ENCODE data around the gene DLG1. TPM values are rescaled to one million over a fixed set of nuclear protein-coding genes. Genes with fewer than 3 reads are reported as not detected.

DLG1 gene
- total and polyA plus RNA-seq, 2 of the 4 experiments (the other 2 are of a cell fraction), result 21.2 to 57.7 TPM

DNA sequence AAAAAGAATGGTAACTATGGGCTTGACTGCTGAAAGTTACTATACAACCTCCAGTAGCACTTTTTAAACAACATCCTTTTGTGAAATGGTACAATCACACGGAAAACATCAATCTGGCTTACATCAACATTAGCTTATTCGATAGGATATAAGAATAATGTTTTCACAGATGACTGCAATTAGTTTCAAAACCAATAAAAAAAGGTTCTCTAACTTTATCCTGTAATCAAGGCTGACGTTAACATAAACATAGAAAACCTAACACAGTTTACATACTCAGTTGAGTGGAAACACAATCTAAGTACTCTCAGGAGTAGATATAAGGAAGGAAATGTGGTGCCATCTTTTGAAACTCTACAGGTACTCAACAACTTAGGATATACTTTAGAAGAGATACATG is 102.2 kb downstream of the DLG1 start:
- intact Hi-C loops (cut with micrococcal nuclease), result no loop called here
- Histone ChIP-seq H2BK15ac (ENCODE audit: low read depth, low read length) (no peak overlapping the region), H4K20me1 (ENCODE audit: insufficient read depth, low read length) (peaks cover 18% of the 10 kb centered on the region; the same call in 1 of the 2 replicates), H2AFZ (replicated peaks; ENCODE audit: low read length, poor library complexity) (no peak overlapping the region), H3K27ac (ENCODE audit: insufficient read depth, low read length) (no peak overlapping the region), H3K9me3 (ENCODE audit: control insufficient read depth, insufficient read depth, low read length) (no peaks in the 10 kb centered on the region), H2BK120ac (ENCODE audit: low read depth, low read length) (no peak overlapping the region), H3K4me1 (ENCODE audit: control insufficient read depth, insufficient read depth, low read length) (no peaks in the 10 kb centered on the region), H3K18ac (ENCODE audit: low read depth, low read length) (no peak overlapping the region), H2BK20ac (ENCODE audit: low read depth, low read length) (no peak overlapping the region), H3K4me2 (ENCODE audit: low read depth, low read length) (no peak overlapping the region), H4K91ac (ENCODE audit: insufficient read depth, low read depth, low read length) (no peak overlapping the region), H3K36me3 (ENCODE audit: control insufficient read depth, insufficient read depth, low read length) (no peaks in the 10 kb centered on the region), H4K8ac (ENCODE audit: low read depth in 2 of 2, low read length in 2 of 2) (no peak overlapping the region), H3K79me1 (ENCODE audit: low read depth in 1 of 2, low read length in 2 of 2) (peaks cover 13 to 52% of the 10 kb centered on the region in 2 experiments), H3K14ac (replicated peaks; ENCODE audit: low read depth, low read length) (no peak overlapping the region), H3K27me3 (ENCODE audit: control insufficient read depth, insufficient read depth, low read length) (no peaks in the 10 kb centered on the region), H2AK9ac (replicated peaks; ENCODE audit: low read depth, low read length, poor library complexity) (no peak overlapping the region), H3K23ac (ENCODE audit: low read depth, low read length) (no peak overlapping the region), H3K56ac (ENCODE audit: extremely low read depth, insufficient read depth, low read length) (no peak overlapping the region), H4K5ac (ENCODE audit: low read depth, low read length) (no peak overlapping the region), H3K9me1 (ENCODE audit: insufficient read depth, low read length) (no peaks in the 10 kb centered on the region), H2BK5ac (ENCODE audit: low read depth, low read length, poor library complexity, severe bottlenecking) (no peak overlapping the region), H3K4ac (ENCODE audit: low read depth, low read length) (no peak overlapping the region), H3K9ac (ENCODE audit: low read depth, low read length) (no peak overlapping the region), H2AK5ac (ENCODE audit: low read depth, low read length) (no peak overlapping the region), H3K4me3 (ENCODE audit: insufficient read depth, low read depth, low read length) (no peak overlapping the region)
- CTCF ChIA-PET, result interaction anchor here (0.5 to 0.7 kb wide), 2 partner anchors 36 to 148 kb away, joined by 3 to 7 read pairs; no protein-coding TSS in a partner anchor
- no peak for TF ChIP-seq MAFK (IDR thresholded peaks at IDR 0.05; ENCODE audit: low read depth, low read length)
- TF ChIP-seq CEBPB (IDR thresholded peaks at IDR 0.05; ENCODE audit: low read depth, low read length), result no peak
- TF ChIP-seq RAD21 (IDR thresholded peaks at IDR 0.05; ENCODE audit: low read length), result no peak
- no peak for TF ChIP-seq CHD1 (IDR thresholded peaks at IDR 0.05; ENCODE audit: low read depth, low read length)
- no peak for TF ChIP-seq MAZ (IDR thresholded peaks at IDR 0.05; ENCODE audit: borderline replicate concordance, low read depth, low read length)
- TF ChIP-seq, protein P1, sequence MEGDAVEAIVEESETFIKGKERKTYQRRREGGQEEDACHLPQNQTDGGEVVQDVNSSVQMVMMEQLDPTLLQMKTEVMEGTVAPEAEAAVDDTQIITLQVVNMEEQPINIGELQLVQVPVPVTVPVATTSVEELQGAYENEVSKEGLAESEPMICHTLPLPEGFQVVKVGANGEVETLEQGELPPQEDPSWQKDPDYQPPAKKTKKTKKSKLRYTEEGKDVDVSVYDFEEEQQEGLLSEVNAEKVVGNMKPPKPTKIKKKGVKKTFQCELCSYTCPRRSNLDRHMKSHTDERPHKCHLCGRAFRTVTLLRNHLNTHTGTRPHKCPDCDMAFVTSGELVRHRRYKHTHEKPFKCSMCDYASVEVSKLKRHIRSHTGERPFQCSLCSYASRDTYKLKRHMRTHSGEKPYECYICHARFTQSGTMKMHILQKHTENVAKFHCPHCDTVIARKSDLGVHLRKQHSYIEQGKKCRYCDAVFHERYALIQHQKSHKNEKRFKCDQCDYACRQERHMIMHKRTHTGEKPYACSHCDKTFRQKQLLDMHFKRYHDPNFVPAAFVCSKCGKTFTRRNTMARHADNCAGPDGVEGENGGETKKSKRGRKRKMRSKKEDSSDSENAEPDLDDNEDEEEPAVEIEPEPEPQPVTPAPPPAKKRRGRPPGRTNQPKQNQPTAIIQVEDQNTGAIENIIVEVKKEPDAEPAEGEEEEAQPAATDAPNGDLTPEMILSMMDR (conservative IDR thresholded peaks at IDR 0.05; ENCODE audit: low read depth, low read length), result no peak
- TF ChIP-seq, protein P2, sequence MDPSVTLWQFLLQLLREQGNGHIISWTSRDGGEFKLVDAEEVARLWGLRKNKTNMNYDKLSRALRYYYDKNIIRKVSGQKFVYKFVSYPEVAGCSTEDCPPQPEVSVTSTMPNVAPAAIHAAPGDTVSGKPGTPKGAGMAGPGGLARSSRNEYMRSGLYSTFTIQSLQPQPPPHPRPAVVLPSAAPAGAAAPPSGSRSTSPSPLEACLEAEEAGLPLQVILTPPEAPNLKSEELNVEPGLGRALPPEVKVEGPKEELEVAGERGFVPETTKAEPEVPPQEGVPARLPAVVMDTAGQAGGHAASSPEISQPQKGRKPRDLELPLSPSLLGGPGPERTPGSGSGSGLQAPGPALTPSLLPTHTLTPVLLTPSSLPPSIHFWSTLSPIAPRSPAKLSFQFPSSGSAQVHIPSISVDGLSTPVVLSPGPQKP (IDR thresholded peaks at IDR 0.05; ENCODE audit: borderline replicate concordance, low read depth, low read length), result no peak
- no peak for TF ChIP-seq RFX5 (IDR thresholded peaks at IDR 0.05; ENCODE audit: low read depth, low read length)
- TF ChIP-seq FOS (IDR thresholded peaks at IDR 0.05; ENCODE audit: low read depth, low read length), result no peak
- TF ChIP-seq SMC3 (IDR thresholded peaks at IDR 0.05; ENCODE audit: low read depth, low read length), result no peak
- no peak for TF ChIP-seq BHLHE40 (IDR thresholded peaks at IDR 0.05; ENCODE audit: low read depth, low read length)
- TF ChIP-seq MXI1 (IDR thresholded peaks at IDR 0.05; ENCODE audit: borderline replicate concordance, low read depth, low read length), result no peak
- no peak for TF ChIP-seq NFE2L2 (IDR thresholded peaks at IDR 0.05; ENCODE audit: low read depth, low read length)
- TF ChIP-seq, protein P3, sequence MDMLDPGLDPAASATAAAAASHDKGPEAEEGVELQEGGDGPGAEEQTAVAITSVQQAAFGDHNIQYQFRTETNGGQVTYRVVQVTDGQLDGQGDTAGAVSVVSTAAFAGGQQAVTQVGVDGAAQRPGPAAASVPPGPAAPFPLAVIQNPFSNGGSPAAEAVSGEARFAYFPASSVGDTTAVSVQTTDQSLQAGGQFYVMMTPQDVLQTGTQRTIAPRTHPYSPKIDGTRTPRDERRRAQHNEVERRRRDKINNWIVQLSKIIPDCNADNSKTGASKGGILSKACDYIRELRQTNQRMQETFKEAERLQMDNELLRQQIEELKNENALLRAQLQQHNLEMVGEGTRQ (IDR thresholded peaks at IDR 0.05; ENCODE audit: low read depth, low read length), result no peak
- TF ChIP-seq RCOR1 (IDR thresholded peaks at IDR 0.05; ENCODE audit: insufficient replicate concordance, low read length), result no peak
- no peak for TF ChIP-seq POLR2A (IDR thresholded peaks at IDR 0.05; ENCODE audit: low read depth, low read length)
- ATAC-seq (ENCODE audit: low read depth) (no peak), DNase-seq (peak; percentile 4)
- POLR2A ChIA-PET (ENCODE audit: unreplicated experiment), result no interaction called here
- WGBS, 2 experiments (ENCODE audit: extremely low coverage in 2 of 2, insufficient read length in 1 of 2), result no CpG with 5 or more reads among the region's 3 CpGs
- dilution Hi-C loops (cut with HindIII; ENCODE audit: low sequenced_read_pairs, unreplicated experiment), result no loop called here
- no TSS peak for BruUV-seq (replicated peaks)
- in situ Hi-C loops (cut with MboI; ENCODE audit: low sequenced_read_pairs), result no loop called here

Data from IMR-90 (cell line).